SH-SY5Y (cell line): ENCODE results near the gene PRRC2A.

Experiments used
- GATA2 ChIP-seq: IDR thresholded peaks from 2 replicates; pipeline ENCODE4 v1.6.1; 2011; ENCODE audit warnings: mild to moderate bottlenecking, low read depth, low read length
- GATA3 ChIP-seq: IDR thresholded peaks from 2 replicates; pipeline ENCODE4 v1.6.1; 2011; ENCODE audit warnings: low read depth, mild to moderate bottlenecking, low read length, moderate library complexity

- TF ChIP-seq GATA3 (no peak), GATA2 (no peak)
These were observed 10.7 kb downstream of the PRRC2A start for GRCh38 chr6:31631209-31631608.
